ENCODE results near the gene PRDX5. TPM values are rescaled to one million over a fixed set of nuclear protein-coding genes. Genes with fewer than 3 reads are reported as not detected.

Gene PRDX5
- total RNA-seq, 1 experiment from 2014 or later = 228 TPM

GRCh38 chr11:64343767-64344559 lies 26.0 kb downstream of the PRDX5 start:
- Histone ChIP-seq H4K5ac (ENCODE audit: insufficient read length, low read depth, low read length) (no peak overlapping the region), H4K20me1 (ENCODE audit: control insufficient read depth, insufficient read depth, insufficient read length) (peaks cover 3% of the 10 kb centered on the region), H3K27ac (ENCODE audit: insufficient read length, low read depth, low read length) (no peak overlapping the region), H2BK15ac (ENCODE audit: low read depth, low read length) (no peak overlapping the region), H3K14ac (ENCODE audit: insufficient read depth, low read length) (no peak overlapping the region), H2AFZ (ENCODE audit: low read length) (no peak overlapping the region), H2AK5ac (ENCODE audit: insufficient read length, low read length) (no peak overlapping the region), H3K4me1 (ENCODE audit: insufficient read depth, low read length) (peaks cover 2% of the 10 kb centered on the region; the same call in 1 of the 2 replicates), H3K56ac (ENCODE audit: insufficient read length, low read depth, low read length) (no peak overlapping the region), H2BK20ac (ENCODE audit: low read depth, low read length, poor library complexity, severe bottlenecking) (no peak overlapping the region), H3K4me2 (ENCODE audit: insufficient read depth, insufficient read length, low read length) (no peak overlapping the region), H3T11ph (ENCODE audit: low read length) (no peak overlapping the region), H3K18ac (ENCODE audit: insufficient read length, low read depth, low read length) (no peak overlapping the region), H3K4ac (ENCODE audit: low read depth, low read length) (no peak overlapping the region), H3K23me2 (ENCODE audit: insufficient read length, low read depth, low read length, poor library complexity, severe bottlenecking) (peaks cover 17% of the 10 kb centered on the region), H4K91ac (ENCODE audit: insufficient read length, low read depth, low read length) (no peak overlapping the region), H3K9ac (ENCODE audit: extremely low read depth, insufficient read length, low read length) (no peak overlapping the region), H2BK5ac (ENCODE audit: insufficient read length, low read length) (no peak overlapping the region), H3K79me2 (ENCODE audit: insufficient read depth, low read length) (no peaks in the 10 kb centered on the region), H3K23ac (ENCODE audit: insufficient read length, low read depth, low read length) (no peak overlapping the region), H3K79me1 (ENCODE audit: insufficient read depth, low read depth, low read length, poor library complexity, severe bottlenecking) (no peaks in the 10 kb centered on the region), H3K27me3 (ENCODE audit: insufficient read depth, low read length) (no peaks in the 10 kb centered on the region), H3K9me3 (ENCODE audit: control insufficient read depth, low read depth, low read length) (no peaks in the 10 kb centered on the region), H2BK12ac (ENCODE audit: insufficient read length, low read depth, low read length) (no peak overlapping the region), H4K8ac (replicated peaks; ENCODE audit: insufficient read length, low read depth, low read length) (no peak overlapping the region), H2BK120ac (ENCODE audit: low read depth, low read length, poor library complexity, severe bottlenecking) (no peak overlapping the region)
- Mint-ChIP-seq H3K4me3 (no peak overlapping the region), H3K36me3 (ENCODE audit: insufficient read depth in 1 of 3, low read depth in 3 of 3) (0 out of 7 replicates have a peak, but pooled peaks cover 0 to 2% (median 0%) of the 10 kb centered on the region in 3 experiments), H3K4me1 (peaks cover 9 to 41% of the 10 kb centered on the region in 2 experiments), H3K9me3 (no peaks in the 10 kb centered on the region), H3K27ac (no peak overlapping the region), H3K27me3 (ENCODE audit: low read depth) (peaks cover 16% of the 10 kb centered on the region)
- peak; percentile 68 for TF ChIP-seq CTCF (conservative IDR thresholded peaks at IDR 0.05)
- WGBS (ENCODE audit: extremely low coverage, insufficient read length, low lambda C conversion rate) = no CpG with 5 or more reads among the region's 18 CpGs
- peak; percentile 64 for DNase-seq
